ENCODE data around the gene AANAT.

DNA sequence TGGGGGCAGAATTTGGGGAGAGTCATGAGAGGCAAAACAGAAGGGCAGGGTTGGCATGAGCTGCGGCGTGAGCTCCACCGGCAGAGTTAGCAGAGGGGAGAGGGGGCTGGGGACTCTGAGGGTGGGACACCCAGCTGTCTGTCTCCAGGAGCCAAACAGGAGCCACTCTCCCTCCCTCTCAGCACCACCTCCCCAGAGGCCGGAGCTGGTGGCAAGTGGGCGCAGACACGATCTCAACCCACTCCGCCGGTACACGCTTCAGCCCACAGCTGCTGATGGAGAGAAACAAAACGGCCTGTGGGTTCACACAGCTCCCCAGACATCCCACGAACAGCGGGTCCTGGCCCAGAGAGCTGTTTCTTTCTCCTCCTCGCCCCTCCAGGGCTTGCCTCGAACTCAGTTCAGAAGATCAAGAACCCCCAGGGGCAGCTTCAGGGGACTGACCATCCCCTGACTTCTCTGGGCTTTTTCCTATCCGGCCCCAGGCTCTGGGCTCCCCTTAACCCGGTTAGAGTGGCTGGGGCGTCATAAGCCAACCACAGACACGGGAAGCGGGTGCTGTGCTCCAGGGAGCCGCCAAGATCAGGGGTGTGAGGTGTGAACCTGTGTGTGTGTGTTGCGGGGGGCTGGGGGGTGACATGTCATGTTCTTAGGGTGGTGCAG lies 26.2 kb downstream of the AANAT start:
- TF ChIP-seq, protein P1, sequence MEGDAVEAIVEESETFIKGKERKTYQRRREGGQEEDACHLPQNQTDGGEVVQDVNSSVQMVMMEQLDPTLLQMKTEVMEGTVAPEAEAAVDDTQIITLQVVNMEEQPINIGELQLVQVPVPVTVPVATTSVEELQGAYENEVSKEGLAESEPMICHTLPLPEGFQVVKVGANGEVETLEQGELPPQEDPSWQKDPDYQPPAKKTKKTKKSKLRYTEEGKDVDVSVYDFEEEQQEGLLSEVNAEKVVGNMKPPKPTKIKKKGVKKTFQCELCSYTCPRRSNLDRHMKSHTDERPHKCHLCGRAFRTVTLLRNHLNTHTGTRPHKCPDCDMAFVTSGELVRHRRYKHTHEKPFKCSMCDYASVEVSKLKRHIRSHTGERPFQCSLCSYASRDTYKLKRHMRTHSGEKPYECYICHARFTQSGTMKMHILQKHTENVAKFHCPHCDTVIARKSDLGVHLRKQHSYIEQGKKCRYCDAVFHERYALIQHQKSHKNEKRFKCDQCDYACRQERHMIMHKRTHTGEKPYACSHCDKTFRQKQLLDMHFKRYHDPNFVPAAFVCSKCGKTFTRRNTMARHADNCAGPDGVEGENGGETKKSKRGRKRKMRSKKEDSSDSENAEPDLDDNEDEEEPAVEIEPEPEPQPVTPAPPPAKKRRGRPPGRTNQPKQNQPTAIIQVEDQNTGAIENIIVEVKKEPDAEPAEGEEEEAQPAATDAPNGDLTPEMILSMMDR (IDR thresholded peaks at IDR 0.05): no peak
- no peak for TF ChIP-seq POLR2AphosphoS5 (IDR thresholded peaks at IDR 0.05)
